ENCODE measurements around the gene STEAP3. TPM values are rescaled to one million over a fixed set of nuclear protein-coding genes. Genes with fewer than 3 reads are reported as not detected.

STEAP3 gene
- total RNA-seq, 1 donor from 2014 or later, result 38.8 TPM

DNA sequence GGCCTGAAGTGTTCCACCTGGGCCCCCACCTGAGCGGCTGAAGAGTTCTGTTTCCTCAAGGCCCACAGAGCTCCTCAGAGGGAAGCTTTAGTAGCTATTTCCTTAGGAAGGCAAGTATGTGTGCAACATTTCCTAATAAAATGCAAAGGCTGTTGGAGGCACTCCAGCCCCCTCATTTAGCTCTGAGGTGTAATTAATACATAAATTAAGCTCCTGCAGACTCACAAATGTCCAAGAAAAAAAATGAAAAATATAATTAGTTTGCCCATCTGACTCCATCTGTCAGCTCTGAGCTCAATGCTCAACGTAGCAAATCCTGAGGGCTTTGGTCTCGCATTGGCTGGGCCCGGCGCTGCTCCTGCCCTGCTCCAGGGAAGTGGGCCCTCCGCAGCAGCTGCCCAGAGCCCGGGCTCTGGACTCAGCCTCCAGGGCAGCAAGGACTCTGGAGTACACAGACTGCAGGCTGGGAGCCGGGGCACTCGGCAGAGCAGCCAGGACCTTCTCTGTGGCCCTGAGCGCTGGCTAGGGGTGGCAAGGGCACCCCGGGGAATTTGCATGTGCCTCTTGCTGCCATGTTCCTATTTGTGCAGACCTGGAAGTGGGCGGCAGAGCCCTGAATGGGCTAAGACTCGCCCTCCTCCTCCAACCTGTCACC, 41.7 kb upstream of the STEAP3 start:
- DNase-seq (ENCODE audit: low read depth), result no peak
- Histone ChIP-seq H3K4me3 (ENCODE audit: low read depth, low read length) (no peak overlapping the region), H3K36me3 (ENCODE audit: control insufficient read depth, insufficient read depth, low read length) (no peaks in the 10 kb centered on the region), H3K27me3 (ENCODE audit: control insufficient read depth, insufficient read depth, low read length) (no peaks in the 10 kb centered on the region)
- no peak for TF ChIP-seq CTCF (IDR thresholded peaks at IDR 0.05; ENCODE audit: insufficient read depth, low read length, poor library complexity, severe bottlenecking)

DNA sequence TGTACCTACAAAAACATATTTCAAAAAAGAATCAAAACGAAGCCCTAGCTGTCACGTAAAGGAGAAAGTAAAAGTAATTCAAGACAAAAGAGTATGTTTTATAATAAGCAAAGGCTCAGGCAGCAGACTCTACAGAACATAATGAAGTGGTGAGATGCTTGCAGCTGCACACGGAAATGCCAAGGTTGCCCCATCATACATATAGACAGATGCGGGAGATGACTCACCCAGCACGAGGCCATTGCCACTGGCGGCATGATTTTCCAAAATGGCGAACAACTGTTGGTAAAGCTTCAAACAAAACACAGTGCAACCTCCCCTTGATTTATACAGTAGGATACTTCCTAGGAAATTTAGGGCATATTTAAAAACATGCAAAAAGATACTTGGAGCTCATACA, 39.1 kb upstream of the STEAP3 start:
- no peak for TF ChIP-seq CTCF (IDR thresholded peaks at IDR 0.05; ENCODE audit: insufficient read depth, low read length, poor library complexity, severe bottlenecking)
- Histone ChIP-seq H3K27me3 (ENCODE audit: control insufficient read depth, insufficient read depth, low read length) (no peaks in the 10 kb centered on the region), H3K4me3 (ENCODE audit: low read depth, low read length) (no peak overlapping the region), H3K36me3 (ENCODE audit: control insufficient read depth, insufficient read depth, low read length) (no peaks in the 10 kb centered on the region)
- DNase-seq (ENCODE audit: low read depth), result no peak

DNA sequence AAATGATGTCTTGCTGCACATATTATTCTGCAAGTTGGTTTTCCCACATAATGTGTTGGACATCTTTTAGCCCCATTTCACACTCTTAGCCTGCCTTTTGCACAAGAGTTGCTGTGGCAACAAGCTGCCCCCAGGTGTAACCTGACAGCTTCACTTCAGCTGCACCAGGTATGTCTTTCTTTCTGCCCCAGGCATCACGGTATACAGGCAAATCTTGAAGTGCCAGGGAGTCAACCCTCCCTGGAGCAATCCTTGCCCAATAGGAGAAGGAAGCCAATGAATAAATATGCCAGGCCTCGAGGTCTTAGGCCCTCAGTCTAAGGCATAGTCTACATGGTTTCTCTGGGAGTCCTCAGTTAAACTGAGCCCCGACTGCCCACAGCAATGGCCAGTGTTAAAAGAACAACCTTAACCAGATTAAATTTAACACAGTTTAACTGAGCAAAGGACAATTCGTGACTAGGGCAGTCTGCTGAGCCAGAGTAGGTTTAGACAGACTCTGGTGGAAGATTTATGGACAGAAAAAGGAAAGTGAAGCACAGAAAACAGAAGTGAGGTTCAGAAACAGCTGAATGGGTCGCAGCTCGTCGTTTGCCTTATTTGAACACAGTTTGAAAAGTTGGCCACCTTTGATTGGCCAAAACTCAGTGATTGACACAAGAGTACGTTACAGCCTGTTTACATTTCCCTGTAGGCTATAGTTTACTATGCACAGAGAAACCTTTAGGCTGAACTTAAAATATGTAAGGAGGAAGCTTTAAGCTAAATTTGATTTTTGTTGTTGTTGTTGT, 33.1 kb upstream of the STEAP3 start:
- Histone ChIP-seq H3K36me3 (ENCODE audit: control insufficient read depth, insufficient read depth, low read length) (no peaks in the 10 kb centered on the region), H3K27me3 (ENCODE audit: control insufficient read depth, insufficient read depth, low read length) (no peaks in the 10 kb centered on the region), H3K4me3 (ENCODE audit: low read depth, low read length) (no peak overlapping the region)
- TF ChIP-seq CTCF (IDR thresholded peaks at IDR 0.05; ENCODE audit: insufficient read depth, low read length, poor library complexity, severe bottlenecking), result no peak
- DNase-seq (ENCODE audit: low read depth), result no peak

DNA sequence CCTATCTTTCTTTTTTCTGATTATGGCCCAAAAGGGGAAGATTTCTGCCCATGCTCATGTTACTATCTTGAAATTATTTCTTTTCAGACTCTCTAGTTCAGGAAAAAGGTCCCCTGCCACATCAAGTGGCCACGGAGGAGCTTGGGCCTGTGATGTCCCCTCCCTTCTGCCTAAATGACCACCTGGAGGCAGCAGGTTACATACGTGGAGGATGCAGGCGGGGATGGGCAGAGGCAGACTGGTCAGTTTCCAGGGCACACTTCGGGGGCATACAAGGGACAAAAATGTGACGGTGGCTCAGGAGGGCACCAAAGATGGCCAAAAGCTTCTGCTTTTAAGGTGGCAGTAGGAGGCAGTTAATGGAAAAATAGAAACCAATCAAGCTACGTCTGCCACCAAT, 30.7 kb upstream of the STEAP3 start:
- H3K36me3 ChIP-seq (ENCODE audit: control insufficient read depth, insufficient read depth, low read length), result no peaks in the 10 kb centered on the region
- TF ChIP-seq CTCF (IDR thresholded peaks at IDR 0.05; ENCODE audit: insufficient read depth, low read length, poor library complexity, severe bottlenecking), result no peak
- H3K4me3 ChIP-seq (ENCODE audit: low read depth, low read length), result no peak overlapping the region
- DNase-seq (ENCODE audit: low read depth), result no peak
- H3K27me3 ChIP-seq (ENCODE audit: control insufficient read depth, insufficient read depth, low read length), result no peaks in the 10 kb centered on the region

DNA sequence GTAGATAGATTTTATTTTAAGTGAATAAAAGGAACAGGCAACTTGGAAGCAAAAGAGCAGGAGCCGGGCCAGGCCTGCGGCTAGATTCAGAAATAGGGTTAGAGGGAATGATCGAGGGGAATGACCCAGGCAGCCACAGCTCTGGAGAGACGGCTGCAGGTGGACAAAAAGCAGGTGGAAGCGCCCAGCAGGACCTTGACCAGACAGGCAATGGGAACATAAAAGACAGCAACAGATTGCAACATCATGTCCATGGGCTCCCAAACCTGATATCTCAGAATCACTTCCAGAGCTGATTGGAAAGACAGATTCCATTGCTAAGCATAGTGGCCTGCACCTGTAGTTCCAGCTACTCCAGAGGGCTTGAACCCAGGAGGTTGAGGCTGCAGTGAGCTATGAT, 28.6 kb upstream of the STEAP3 start:
- no peaks in the 10 kb centered on the region for H3K36me3 ChIP-seq (ENCODE audit: control insufficient read depth, insufficient read depth, low read length)
- H3K4me3 ChIP-seq (ENCODE audit: low read depth, low read length), result no peak overlapping the region
- no peak for TF ChIP-seq CTCF (IDR thresholded peaks at IDR 0.05; ENCODE audit: insufficient read depth, low read length, poor library complexity, severe bottlenecking)
- no peaks in the 10 kb centered on the region for H3K27me3 ChIP-seq (ENCODE audit: control insufficient read depth, insufficient read depth, low read length)
- DNase-seq (ENCODE audit: low read depth), result no peak
